Suprapubic skin (tissue), 3 donors: Measurements from ENCODE around the gene KHSRP.

ENCODE experiments used
- POLR2AphosphoS5 ChIP-seq, 3 donors: sonication (generic); formaldehyde crosslinking; IDR thresholded peaks; one replicate each; pipeline ENCODE4 v1.6.1; 2017; ENCODE audit warnings: antibody characterized with exemption in 3 of 3
- TF ChIP-seq, protein P1 (sequence below), 2 donors: fragments of 200-600 bp in 1 of 2; fragments of 450-650 bp in 1 of 2; sonication (generic) in 1 of 2; IDR thresholded peaks; one replicate each; pipeline ENCODE4 v1.5.1; 2016 to 2019; ENCODE audit warnings: antibody characterized with exemption in 2 of 2, mild to moderate bottlenecking in 1 of 2, moderate library complexity in 1 of 2

DNA sequence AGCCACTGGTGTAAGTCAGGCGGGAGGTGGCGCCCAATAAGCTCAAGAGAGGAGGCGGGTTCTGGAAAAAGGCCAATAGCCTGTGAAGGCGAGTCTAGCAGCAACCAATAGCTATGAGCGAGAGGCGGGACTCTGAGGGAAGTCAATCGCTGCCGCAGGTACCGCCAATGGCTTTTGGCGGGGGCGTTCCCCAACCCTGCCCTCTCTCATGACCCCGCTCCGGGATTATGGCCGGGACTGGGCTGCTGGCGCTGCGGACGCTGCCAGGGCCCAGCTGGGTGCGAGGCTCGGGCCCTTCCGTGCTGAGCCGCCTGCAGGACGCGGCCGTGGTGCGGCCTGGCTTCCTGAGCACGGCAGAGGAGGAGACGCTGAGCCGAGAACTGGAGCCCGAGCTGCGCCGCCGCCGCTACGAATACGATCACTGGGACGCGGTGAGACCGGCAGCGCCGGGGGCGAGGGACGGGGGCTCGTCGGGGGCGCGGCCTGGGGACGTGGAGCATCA, 52.0 kb downstream of the KHSRP start, which contains the start of gene ALKBH7:
- TF ChIP-seq, protein P1, sequence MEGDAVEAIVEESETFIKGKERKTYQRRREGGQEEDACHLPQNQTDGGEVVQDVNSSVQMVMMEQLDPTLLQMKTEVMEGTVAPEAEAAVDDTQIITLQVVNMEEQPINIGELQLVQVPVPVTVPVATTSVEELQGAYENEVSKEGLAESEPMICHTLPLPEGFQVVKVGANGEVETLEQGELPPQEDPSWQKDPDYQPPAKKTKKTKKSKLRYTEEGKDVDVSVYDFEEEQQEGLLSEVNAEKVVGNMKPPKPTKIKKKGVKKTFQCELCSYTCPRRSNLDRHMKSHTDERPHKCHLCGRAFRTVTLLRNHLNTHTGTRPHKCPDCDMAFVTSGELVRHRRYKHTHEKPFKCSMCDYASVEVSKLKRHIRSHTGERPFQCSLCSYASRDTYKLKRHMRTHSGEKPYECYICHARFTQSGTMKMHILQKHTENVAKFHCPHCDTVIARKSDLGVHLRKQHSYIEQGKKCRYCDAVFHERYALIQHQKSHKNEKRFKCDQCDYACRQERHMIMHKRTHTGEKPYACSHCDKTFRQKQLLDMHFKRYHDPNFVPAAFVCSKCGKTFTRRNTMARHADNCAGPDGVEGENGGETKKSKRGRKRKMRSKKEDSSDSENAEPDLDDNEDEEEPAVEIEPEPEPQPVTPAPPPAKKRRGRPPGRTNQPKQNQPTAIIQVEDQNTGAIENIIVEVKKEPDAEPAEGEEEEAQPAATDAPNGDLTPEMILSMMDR (IDR thresholded peaks at IDR 0.05), result no peak
- TF ChIP-seq POLR2AphosphoS5 (IDR thresholded peaks at IDR 0.05), result peak in 2 of 3 donors; percentile 60 to 84
